CD14-positive monocyte (primary cell): ENCODE results near the gene HMGN3. TPM values are rescaled to one million over a fixed set of nuclear protein-coding genes. Genes with fewer than 3 reads are reported as not detected.

Experiments
- DNase-seq, 3 donors: peaks; one replicate each; pipeline ENCODE4 v3.0.0-alpha.2; 2011 to 2022
- H2AFZ ChIP-seq: 2 replicates; pipeline ENCODE4 v1.6.0; 2012; ENCODE audit warnings: mild to moderate bottlenecking, low read depth, low read length, inconsistent platforms; ENCODE audit not compliant: insufficient read depth, poor library complexity, severe bottlenecking
- H3K27ac ChIP-seq, 2 donors: 1 replicate in 1 of 2; 2 replicates in 1 of 2; pipeline ENCODE4 v1.5.1; 2012 to 2013; ENCODE audit warnings: low read length in 2 of 2, control low read depth in 1 of 2, inconsistent platforms in 1 of 2, low read depth in 1 of 2, mild to moderate bottlenecking in 1 of 2
- H3K27me3 ChIP-seq, 2 donors: one replicate each; pipeline versions ENCODE4 v1.6.0 to v1.6.1; 2011 to 2013; ENCODE audit warnings: low read length in 2 of 2; ENCODE audit not compliant: control insufficient read depth in 2 of 2, insufficient read depth in 2 of 2
- H3K36me3 ChIP-seq, 2 donors: replicated peaks in 1 of 2; 1 replicate in 1 of 2; 2 replicates in 1 of 2; pipeline versions ENCODE4 v1.5.1 to v1.6.1; 2012 to 2013; ENCODE audit warnings: low read length in 2 of 2, control low read depth in 1 of 2, inconsistent platforms in 1 of 2, mild to moderate bottlenecking in 1 of 2; ENCODE audit not compliant: insufficient read depth in 2 of 2, control insufficient read depth in 1 of 2
- H3K4me1 ChIP-seq, 2 donors: 1 replicate in 1 of 2; 2 replicates in 1 of 2; pipeline versions ENCODE4 v1.5.1 to v1.6.1; 2012 to 2013; ENCODE audit warnings: low read length in 2 of 2, control low read depth in 1 of 2, inconsistent platforms in 1 of 2, mild to moderate bottlenecking in 1 of 2, moderate library complexity in 1 of 2; ENCODE audit not compliant: insufficient read depth in 2 of 2, control insufficient read depth in 1 of 2
- H3K4me2 ChIP-seq: replicated peaks from 2 replicates; pipeline ENCODE3; 2012; ENCODE audit warnings: low read length, moderate library complexity, mild to moderate bottlenecking; ENCODE audit not compliant: poor library complexity, severe bottlenecking; ENCODE audit errors: extremely low read depth
- H3K4me3 ChIP-seq, 3 experiments: fragments of 200-600 bp in 1 of 3; sonication (generic) in 1 of 3; replicated peaks in 1 of 3; 1 replicate in 2 of 3; 2 replicates in 1 of 3; pipeline ENCODE4 v1.5.1; 2011 to 2013; ENCODE audit warnings: low read length in 3 of 3, mild to moderate bottlenecking in 3 of 3, control low read depth in 2 of 3, low read depth in 2 of 3, inconsistent platforms in 1 of 3, moderate library complexity in 1 of 3
- H3K79me2 ChIP-seq: 2 replicates; pipeline ENCODE4 v1.6.0; 2012; ENCODE audit warnings: mild to moderate bottlenecking, control low read depth, inconsistent platforms, low read length, moderate library complexity; ENCODE audit not compliant: insufficient read depth
- H3K9ac ChIP-seq: 2 replicates; pipeline ENCODE4 v1.6.0; 2017; ENCODE audit warnings: low read length, mild to moderate bottlenecking; ENCODE audit not compliant: insufficient read depth, poor library complexity, severe bottlenecking
- H3K9me3 ChIP-seq, 2 donors: replicated peaks in 1 of 2; 1 replicate in 1 of 2; 2 replicates in 1 of 2; pipeline versions ENCODE4 v1.5.1 to v1.6.1; 2012 to 2013; ENCODE audit warnings: low read length in 2 of 2, control low read depth in 1 of 2; ENCODE audit not compliant: control insufficient read depth in 1 of 2, insufficient read depth in 1 of 2
- H4K20me1 ChIP-seq: 2 replicates; pipeline ENCODE4 v1.6.0; 2012; ENCODE audit warnings: mild to moderate bottlenecking, low read length, control low read depth, moderate library complexity; ENCODE audit not compliant: insufficient read depth
- H3K27ac Mint-ChIP-seq, 7 donors: one replicate each; pipeline ENCODE4 v1.8.0; 2020; ENCODE audit warnings: mild to moderate bottlenecking in 7 of 7, mixed read lengths in 7 of 7, moderate library complexity in 6 of 7, inconsistent platforms in 2 of 7
- H3K27me3 Mint-ChIP-seq, 3 donors: one replicate each; pipeline ENCODE4 v1.8.0; 2021 to 2022; ENCODE audit warnings: low read depth in 3 of 3, mild to moderate bottlenecking in 3 of 3, mixed read lengths in 3 of 3, moderate library complexity in 3 of 3, inconsistent platforms in 1 of 3
- H3K36me3 Mint-ChIP-seq, 2 donors: one replicate each; pipeline ENCODE4 v1.8.0; 2020; ENCODE audit warnings: mixed read lengths in 2 of 2, inconsistent platforms in 1 of 2, mild to moderate bottlenecking in 1 of 2
- H3K4me1 Mint-ChIP-seq: one replicate; pipeline ENCODE4 v1.8.0; 2020; ENCODE audit warnings: mild to moderate bottlenecking, mixed read lengths
- H3K4me3 Mint-ChIP-seq, 2 donors: one replicate each; pipeline ENCODE4 v1.8.0; 2020; ENCODE audit warnings: mild to moderate bottlenecking in 2 of 2, mixed read lengths in 2 of 2, moderate library complexity in 1 of 2
- H3K9me3 Mint-ChIP-seq, 7 donors: one replicate each; pipeline ENCODE4 v1.8.0; 2020 to 2022; ENCODE audit warnings: mixed read lengths in 7 of 7, mild to moderate bottlenecking in 6 of 7, moderate library complexity in 6 of 7, inconsistent platforms in 2 of 7
- WGBS: methylation state at CpG from one replicate; pipeline ENCODE4 v1.1.5; 2013; ENCODE audit warnings: missing lambda C conversion rate; ENCODE audit not compliant: insufficient coverage; 5-methylcytosine and 5-hydroxymethylcytosine counted together
- intact Hi-C, 2 donors: fragments of 100-400 bp; cut with micrococcal nuclease; formaldehyde crosslinking; loops; one replicate each; pipeline versions ENCODE4 v1.15.0 to v1.15.1; 2023
- polyA plus RNA-seq, 3 donors: library from polyadenylated mRNA; depleted of rRNA in 1 of 3; unstranded in 2 of 3; stranded (reverse) in 1 of 3; fragments of 300-500 nt in 2 of 3; fragments of >200 nt in 1 of 3; fragmentation: Illumina TruSeq in 2 of 3; gene quantifications; 1 replicate in 2 of 3; 2 replicates in 1 of 3; pipeline ENCODE4 v1.2.3, GENCODE V29; 2012 to 2021
- TF ChIP-seq, protein P1 (sequence below): fragments of 200-600 bp; IDR thresholded peaks from one replicate; pipeline ENCODE4 v1.8.0; 2022; ENCODE audit warnings: antibody characterized with exemption, mild to moderate bottlenecking

Gene HMGN3
- polyA plus RNA-seq, 3 donors, result 63.9 to 106 (median 84.4) TPM

DNA sequence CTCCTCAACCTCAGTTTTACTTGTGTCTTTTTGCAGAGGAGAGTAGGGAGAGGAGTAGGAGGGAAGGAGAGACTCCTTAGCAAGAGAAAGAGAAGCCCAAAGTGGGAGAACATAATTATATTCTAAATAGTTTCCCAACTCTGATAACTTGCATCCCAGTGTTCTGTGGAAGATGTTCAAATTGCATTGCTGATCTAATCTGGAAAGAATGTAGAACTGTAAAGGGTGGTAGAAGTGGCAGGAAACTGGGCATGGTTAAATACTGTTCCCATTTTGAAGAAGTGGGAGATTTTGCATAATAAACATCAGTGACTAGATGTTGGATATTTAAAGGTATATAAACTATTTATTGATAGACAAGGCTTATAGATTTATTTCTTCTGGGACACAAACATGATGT is 42.6 kb upstream of the HMGN3 start:
- H2AFZ ChIP-seq, result no peak overlapping the region

DNA sequence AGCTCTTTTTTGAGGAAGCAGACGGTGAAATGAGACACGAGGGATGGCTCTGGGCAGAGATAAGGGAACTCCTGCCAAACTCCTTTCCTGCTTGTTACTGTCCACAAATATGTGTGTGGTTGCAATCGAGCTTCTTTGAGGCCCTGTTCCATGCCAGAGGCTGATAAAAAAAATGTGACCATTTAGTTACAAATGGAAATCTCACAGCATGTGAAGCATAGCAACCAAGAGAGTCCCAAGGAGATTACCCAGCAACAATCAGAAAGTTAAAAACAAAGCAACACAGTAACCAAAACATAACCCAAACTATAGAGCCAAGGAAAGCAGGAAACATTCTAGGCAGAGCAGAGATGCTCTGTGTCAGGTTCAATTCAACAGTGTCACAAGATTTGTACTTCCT is 35.4 kb upstream of the HMGN3 start:
- WGBS, result 0% methylated on average over 1 of the region's 3 CpGs
- no peak for DNase-seq
- H3K27ac Mint-ChIP-seq, result no peak overlapping the region
- Histone ChIP-seq H3K36me3 (no peaks in the 10 kb centered on the region), H3K9me3 (no peaks in the 10 kb centered on the region), H3K4me3 (no peak overlapping the region), H4K20me1 (no peaks in the 10 kb centered on the region), H2AFZ (no peak overlapping the region), H3K27ac (no peak overlapping the region), H3K4me2 (no peak overlapping the region), H3K27me3 (no peaks in the 10 kb centered on the region), H3K9ac (no peak overlapping the region), H3K4me1 (no peaks in the 10 kb centered on the region), H3K79me2 (no peaks in the 10 kb centered on the region)
- peaks cover 0 to 6% (median 2%) of the 10 kb centered on the region in 3 donors for H3K27me3 Mint-ChIP-seq
- TF ChIP-seq, protein P1, sequence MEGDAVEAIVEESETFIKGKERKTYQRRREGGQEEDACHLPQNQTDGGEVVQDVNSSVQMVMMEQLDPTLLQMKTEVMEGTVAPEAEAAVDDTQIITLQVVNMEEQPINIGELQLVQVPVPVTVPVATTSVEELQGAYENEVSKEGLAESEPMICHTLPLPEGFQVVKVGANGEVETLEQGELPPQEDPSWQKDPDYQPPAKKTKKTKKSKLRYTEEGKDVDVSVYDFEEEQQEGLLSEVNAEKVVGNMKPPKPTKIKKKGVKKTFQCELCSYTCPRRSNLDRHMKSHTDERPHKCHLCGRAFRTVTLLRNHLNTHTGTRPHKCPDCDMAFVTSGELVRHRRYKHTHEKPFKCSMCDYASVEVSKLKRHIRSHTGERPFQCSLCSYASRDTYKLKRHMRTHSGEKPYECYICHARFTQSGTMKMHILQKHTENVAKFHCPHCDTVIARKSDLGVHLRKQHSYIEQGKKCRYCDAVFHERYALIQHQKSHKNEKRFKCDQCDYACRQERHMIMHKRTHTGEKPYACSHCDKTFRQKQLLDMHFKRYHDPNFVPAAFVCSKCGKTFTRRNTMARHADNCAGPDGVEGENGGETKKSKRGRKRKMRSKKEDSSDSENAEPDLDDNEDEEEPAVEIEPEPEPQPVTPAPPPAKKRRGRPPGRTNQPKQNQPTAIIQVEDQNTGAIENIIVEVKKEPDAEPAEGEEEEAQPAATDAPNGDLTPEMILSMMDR, result no peak
- H3K36me3 Mint-ChIP-seq, result no peaks in the 10 kb centered on the region
- H3K4me1 Mint-ChIP-seq, result no peaks in the 10 kb centered on the region
- H3K9me3 Mint-ChIP-seq, result peaks cover 0 to 4% (median 2%) of the 10 kb centered on the region in 7 donors
- intact Hi-C loops, result no loop called here
- H3K4me3 Mint-ChIP-seq, result no peak overlapping the region

More for the DNA sequence above, 42.6 kb upstream of the HMGN3 start:
- H3K4me3 Mint-ChIP-seq, result no peak overlapping the region
- Histone ChIP-seq H3K9me3 (peaks cover 0 to 4% of the 10 kb centered on the region in 2 donors), H3K79me2 (no peaks in the 10 kb centered on the region), H3K4me3 (no peak overlapping the region), H3K27me3 (no peaks in the 10 kb centered on the region), H3K4me1 (no peaks in the 10 kb centered on the region), H4K20me1 (no peaks in the 10 kb centered on the region), H3K36me3 (no peaks in the 10 kb centered on the region), H3K4me2 (no peak overlapping the region), H3K9ac (no peak overlapping the region), H3K27ac (no peak overlapping the region)
- peaks cover 0 to 8% (median 3%) of the 10 kb centered on the region in 7 donors for H3K9me3 Mint-ChIP-seq
- H3K27me3 Mint-ChIP-seq, result peaks cover 0 to 3% (median 0%) of the 10 kb centered on the region in 3 donors
- TF ChIP-seq, protein P1, result no peak
- no peaks in the 10 kb centered on the region for H3K4me1 Mint-ChIP-seq
- intact Hi-C loops, result no loop called here
- no peak overlapping the region for H3K27ac Mint-ChIP-seq
- no peaks in the 10 kb centered on the region for H3K36me3 Mint-ChIP-seq
- no peak for DNase-seq
